GM23248 (cell line): ENCODE results near the gene DIRAS2. TPM values are rescaled to one million over a fixed set of nuclear protein-coding genes. Genes with fewer than 3 reads are reported as not detected.

Source experiments
- DNase-seq: peaks from one replicate; pipeline ENCODE4 v3.0.0-alpha.2; 2015
- H2AFZ ChIP-seq: fragments of 200-600 bp; sonication (generic); 2 replicates; pipeline ENCODE4 v1.6.1; 2016; ENCODE audit warnings: antibody characterized with exemption
- H3F3A ChIP-seq: fragments of 200-600 bp; sonication (generic); 2 replicates; pipeline ENCODE4 v1.6.1; 2016; ENCODE audit warnings: mild to moderate bottlenecking, antibody characterized with exemption, mixed run types; ENCODE audit not compliant: insufficient read depth
- H3K27ac ChIP-seq: fragments of 200-600 bp; sonication (generic); 2 replicates; pipeline ENCODE4 v1.5.1; 2016; ENCODE audit warnings: mild to moderate bottlenecking
- H3K27me3 ChIP-seq: fragments of 200-600 bp; sonication (generic); replicated peaks from 2 replicates; pipeline ENCODE4 v1.6.1; 2016; ENCODE audit warnings: mild to moderate bottlenecking; ENCODE audit not compliant: insufficient read depth
- H3K36me3 ChIP-seq: fragments of 200-600 bp; sonication (generic); 2 replicates; pipeline ENCODE4 v1.6.1; 2016; ENCODE audit warnings: low read depth, mild to moderate bottlenecking
- H3K4me1 ChIP-seq: fragments of 200-600 bp; sonication (generic); 2 replicates; pipeline ENCODE4 v1.6.1; 2016; ENCODE audit warnings: mild to moderate bottlenecking; ENCODE audit not compliant: insufficient read depth
- H3K4me2 ChIP-seq: fragments of 200-600 bp; sonication (generic); one replicate; pipeline ENCODE4 v1.6.1; 2016; ENCODE audit warnings: mild to moderate bottlenecking; ENCODE audit not compliant: unreplicated experiment
- H3K4me3 ChIP-seq: fragments of 200-600 bp; sonication (generic); 2 replicates; pipeline ENCODE4 v1.5.1; 2016; ENCODE audit warnings: mild to moderate bottlenecking
- H3K79me2 ChIP-seq: fragments of 200-600 bp; sonication (generic); 2 replicates; pipeline ENCODE4 v1.6.1; 2016; ENCODE audit warnings: mild to moderate bottlenecking; ENCODE audit not compliant: insufficient read depth
- H3K9ac ChIP-seq: fragments of 200-600 bp; sonication (generic); 2 replicates; pipeline ENCODE4 v1.6.1; 2016; ENCODE audit warnings: mild to moderate bottlenecking
- H3K9me2 ChIP-seq: fragments of 200-600 bp; sonication (generic); 2 replicates; pipeline ENCODE4 v1.6.1; 2016; ENCODE audit warnings: mixed run types, mild to moderate bottlenecking, moderate library complexity; ENCODE audit not compliant: insufficient read depth
- H3K9me3 ChIP-seq: fragments of 200-600 bp; sonication (generic); one replicate; pipeline ENCODE4 v1.6.1; 2017; ENCODE audit warnings: low read depth
- H4K20me1 ChIP-seq: fragments of 200-600 bp; sonication (generic); 2 replicates; pipeline ENCODE4 v1.6.0; 2016; ENCODE audit not compliant: insufficient read depth
- EZH2 ChIP-seq: fragments of 200-600 bp; sonication (generic); IDR thresholded peaks from 2 replicates; pipeline ENCODE4 v1.6.1; 2018; ENCODE audit warnings: antibody characterized with exemption, mild to moderate bottlenecking; ENCODE audit not compliant: insufficient read depth, poor library complexity, severe bottlenecking
- EZH2phosphoT487 ChIP-seq: fragments of 200-600 bp; sonication (generic); IDR thresholded peaks from 2 replicates; pipeline ENCODE4 v1.6.1; 2018; ENCODE audit warnings: antibody characterized with exemption, moderate library complexity, mild to moderate bottlenecking, low read depth; ENCODE audit not compliant: insufficient read depth
- WGBS, 2 experiments: methylation state at CpG; one replicate each; pipeline ENCODE4 v1.1.6; 2015 to 2017; ENCODE audit warnings: low lambda C conversion rate in 2 of 2, low coverage in 1 of 2; ENCODE audit errors: missing lambda C conversion rate in 2 of 2; 5-methylcytosine and 5-hydroxymethylcytosine counted together
- in situ Hi-C: fragments of 300-500 bp; cut with MboI; formaldehyde crosslinking; loops from 2 replicates; pipeline ENCODE4 v1.15.0; 2020
- polyA plus RNA-seq: library from polyadenylated mRNA; unstranded; fragments of >200 nt; fragmentation: Nextera tagmentation; extraction: Ambion mirVana; gene quantifications from 2 replicates; pipeline ENCODE4 v1.2.1, GENCODE V29; 2016
- total RNA-seq: library from RNA; depleted of rRNA; stranded (reverse); fragments of >200 nt; shearing (Covaris generic); gene quantifications from 2 replicates; pipeline ENCODE4 v1.2.3, GENCODE V29; 2014

The DIRAS2 gene
- total and polyA plus RNA-seq, 2 experiments from 2014 or later = not detected

DNA sequence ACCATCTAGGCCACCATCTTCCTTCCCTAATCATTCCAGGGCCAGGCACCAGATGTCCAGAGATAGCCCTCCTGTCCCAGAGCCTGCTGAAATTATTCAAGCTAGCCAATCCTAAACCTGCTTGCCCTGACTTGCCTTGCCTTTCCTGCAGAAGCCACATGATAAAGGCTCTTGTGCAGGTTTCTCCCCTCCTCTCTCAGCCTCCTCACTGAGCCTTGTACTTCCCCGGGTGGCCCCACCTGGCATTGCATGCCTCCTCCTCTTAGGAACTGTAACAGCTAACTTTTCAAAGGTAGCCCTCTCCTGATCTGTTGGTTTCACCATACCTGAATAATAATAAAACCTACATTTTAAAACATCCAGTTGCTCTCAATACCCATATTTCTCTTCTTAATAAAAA, 42.6 kb downstream of the DIRAS2 start:
- no peaks in the 10 kb centered on the region for H3F3A ChIP-seq
- in situ Hi-C loops = no loop called here
- H3K9me3 ChIP-seq = no peaks in the 10 kb centered on the region
- no peak for TF ChIP-seq EZH2
- no peak for TF ChIP-seq EZH2phosphoT487
- H3K27ac ChIP-seq = no peak overlapping the region
- no peaks in the 10 kb centered on the region for H3K9me2 ChIP-seq
- H3K9ac ChIP-seq = no peak overlapping the region
- no peaks in the 10 kb centered on the region for H3K36me3 ChIP-seq
- no peaks in the 10 kb centered on the region for H3K79me2 ChIP-seq
- H2AFZ ChIP-seq = no peak overlapping the region
- 17 to 26% methylated on average over 1 of the region's 1 CpG for WGBS, 2 experiments
- no peak for DNase-seq
- H3K27me3 ChIP-seq = no peaks in the 10 kb centered on the region
- H3K4me3 ChIP-seq = no peak overlapping the region
- H4K20me1 ChIP-seq = no peaks in the 10 kb centered on the region
- no peak overlapping the region for H3K4me2 ChIP-seq
- no peaks in the 10 kb centered on the region for H3K4me1 ChIP-seq

DNA sequence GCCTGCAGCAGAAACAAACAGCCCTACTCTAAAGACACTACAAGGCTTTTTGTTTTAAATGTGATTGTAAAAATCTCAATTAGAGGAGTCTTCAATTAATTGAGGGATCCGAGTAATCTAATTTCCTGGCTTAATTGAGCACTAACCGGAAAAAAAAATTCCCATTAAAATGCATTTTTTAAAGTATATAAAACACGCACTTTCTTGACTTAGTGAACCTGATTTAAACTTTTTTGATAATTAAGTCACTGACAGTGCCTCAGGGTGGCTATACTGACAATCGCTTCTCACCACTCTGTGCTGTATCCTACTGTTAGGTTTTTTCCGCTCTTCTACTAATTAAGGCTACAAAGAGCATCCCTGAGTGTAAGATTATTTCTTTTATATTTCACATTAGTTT, 44.4 kb downstream of the DIRAS2 start:
- no peak overlapping the region for H2AFZ ChIP-seq
- 36 to 40% methylated on average over 5 of the region's 5 CpGs for whole genome bisulfite sequencing, 2 experiments
- in situ Hi-C loops = no loop called here
- no peak overlapping the region for H3K9ac ChIP-seq
- no peak for DNase-seq
- H3K4me2 ChIP-seq = no peak overlapping the region
- H3K36me3 ChIP-seq = no peaks in the 10 kb centered on the region
- H3K9me2 ChIP-seq = no peaks in the 10 kb centered on the region
- H4K20me1 ChIP-seq = no peaks in the 10 kb centered on the region
- H3K27me3 ChIP-seq = no peaks in the 10 kb centered on the region
- no peaks in the 10 kb centered on the region for H3K9me3 ChIP-seq
- no peaks in the 10 kb centered on the region for H3F3A ChIP-seq
- H3K4me3 ChIP-seq = no peak overlapping the region
- no peaks in the 10 kb centered on the region for H3K4me1 ChIP-seq
- H3K27ac ChIP-seq = no peak overlapping the region
- no peak for TF ChIP-seq EZH2
- TF ChIP-seq EZH2phosphoT487 = no peak
- no peaks in the 10 kb centered on the region for H3K79me2 ChIP-seq

DNA sequence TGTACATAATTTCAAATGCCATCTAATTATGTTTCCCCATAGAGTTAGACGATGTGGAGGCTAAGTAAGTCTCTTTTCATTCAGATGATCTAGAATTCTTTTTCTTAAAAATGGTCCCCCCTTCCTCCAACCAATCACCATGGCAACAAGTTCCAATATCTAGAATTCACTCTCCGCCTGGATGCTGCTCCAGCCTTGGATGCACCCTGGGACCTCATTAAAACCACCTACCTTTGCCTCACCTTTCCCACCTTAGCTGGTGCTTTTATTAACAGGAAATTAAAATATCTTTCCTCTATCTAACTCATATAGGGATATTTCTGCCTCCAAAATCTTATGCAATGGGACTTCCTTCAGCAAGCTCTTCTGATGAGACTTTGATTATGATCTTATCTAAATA, 49.0 kb downstream of the DIRAS2 start:
- Histone ChIP-seq H3K9me3 (no peaks in the 10 kb centered on the region), H3K4me2 (no peak overlapping the region), H3K36me3 (no peaks in the 10 kb centered on the region), H3K27ac (no peak overlapping the region), H3K4me1 (no peaks in the 10 kb centered on the region), H3F3A (no peaks in the 10 kb centered on the region), H3K79me2 (no peaks in the 10 kb centered on the region), H4K20me1 (no peaks in the 10 kb centered on the region), H3K9me2 (no peaks in the 10 kb centered on the region), H3K27me3 (no peaks in the 10 kb centered on the region), H3K9ac (no peak overlapping the region), H2AFZ (no peak overlapping the region), H3K4me3 (no peak overlapping the region)
- TF ChIP-seq EZH2phosphoT487 = no peak
- no peak for TF ChIP-seq EZH2
- 9 to 14% methylated on average over 2 of the region's 2 CpGs for WGBS, 2 experiments
- DNase-seq = no peak
- in situ Hi-C loops = no loop called here

DNA sequence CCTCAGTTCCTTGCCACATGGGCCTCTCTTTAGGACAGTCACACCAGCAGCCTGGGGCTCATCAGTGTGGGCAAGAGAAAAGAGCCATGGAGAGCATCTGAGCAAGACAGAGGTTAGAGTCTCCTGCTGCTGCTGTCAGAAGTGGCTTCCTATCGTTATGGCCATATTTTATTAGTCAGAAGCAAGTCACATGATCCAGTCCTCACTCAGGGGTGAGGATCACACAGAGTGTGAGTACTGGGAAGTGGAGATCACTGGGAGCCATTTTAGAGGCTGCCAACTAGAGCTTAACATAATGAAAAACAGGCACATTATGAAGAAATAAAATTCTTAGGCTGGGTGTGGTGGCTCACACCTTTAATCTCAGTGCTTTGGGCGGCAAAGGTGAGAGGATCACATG, 62.0 kb downstream of the DIRAS2 start:
- H3K4me1 ChIP-seq = no peaks in the 10 kb centered on the region
- in situ Hi-C loops = no loop called here
- H3K4me2 ChIP-seq = no peak overlapping the region
- no peaks in the 10 kb centered on the region for H3K79me2 ChIP-seq
- no peaks in the 10 kb centered on the region for H3K36me3 ChIP-seq
- H3F3A ChIP-seq = no peaks in the 10 kb centered on the region
- no peak for TF ChIP-seq EZH2
- no peak for TF ChIP-seq EZH2phosphoT487
- no peak overlapping the region for H2AFZ ChIP-seq
- no peaks in the 10 kb centered on the region for H3K9me3 ChIP-seq
- 0 to 4% methylated on average over 2 of the region's 2 CpGs for WGBS, 2 experiments
- H4K20me1 ChIP-seq = no peaks in the 10 kb centered on the region
- no peaks in the 10 kb centered on the region for H3K27me3 ChIP-seq
- no peak overlapping the region for H3K4me3 ChIP-seq
- DNase-seq = no peak
- no peak overlapping the region for H3K9ac ChIP-seq
- H3K9me2 ChIP-seq = no peaks in the 10 kb centered on the region
- no peak overlapping the region for H3K27ac ChIP-seq

DNA sequence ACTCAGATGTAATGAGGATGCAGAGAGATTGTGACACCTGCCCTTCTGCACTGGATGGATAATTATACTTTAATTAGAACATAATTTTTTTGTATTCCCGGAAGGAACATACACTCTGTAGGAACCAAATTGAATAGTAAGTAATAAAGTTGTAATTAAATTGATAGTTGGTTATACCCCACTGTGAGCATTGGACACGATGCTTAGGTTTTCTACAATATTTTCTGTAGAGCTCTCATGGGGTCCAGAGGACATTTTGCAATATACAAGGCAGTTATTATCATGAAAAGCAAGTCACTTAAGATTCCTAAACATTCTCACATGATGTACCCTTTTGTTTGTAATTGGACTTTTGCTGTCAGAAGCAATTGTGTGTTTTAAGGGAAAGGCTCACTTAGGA, 63.4 kb downstream of the DIRAS2 start:
- Histone ChIP-seq H3K79me2 (no peaks in the 10 kb centered on the region), H3K27me3 (no peaks in the 10 kb centered on the region), H2AFZ (no peak overlapping the region), H3F3A (no peaks in the 10 kb centered on the region), H3K9ac (no peak overlapping the region), H3K9me2 (no peaks in the 10 kb centered on the region), H3K36me3 (no peaks in the 10 kb centered on the region), H3K4me2 (no peak overlapping the region), H3K27ac (no peak overlapping the region), H4K20me1 (no peaks in the 10 kb centered on the region), H3K4me3 (no peak overlapping the region), H3K9me3 (no peaks in the 10 kb centered on the region), H3K4me1 (no peaks in the 10 kb centered on the region)
- 9 to 15% methylated on average over 2 of the region's 2 CpGs for WGBS, 2 experiments
- in situ Hi-C loops = no loop called here
- no peak for DNase-seq
- no peak for TF ChIP-seq EZH2
